GM18517 (cell line): ENCODE data around the gene NOPCHAP1.
"Not testable (repeated sequence)": the region's sequence is repeated elsewhere in the genome, so short reads cannot be mapped to it uniquely, and the experiment has no call there.

Experiments
- ATAC-seq: cut with Tn5 transposase; IDR thresholded peaks from one replicate; pipeline ENCODE4 v1.9.1; 2021; ENCODE audit warnings: mild to moderate bottlenecking, moderate library complexity; ENCODE audit not compliant: unreplicated experiment

NOPCHAP1 gene, protein sequence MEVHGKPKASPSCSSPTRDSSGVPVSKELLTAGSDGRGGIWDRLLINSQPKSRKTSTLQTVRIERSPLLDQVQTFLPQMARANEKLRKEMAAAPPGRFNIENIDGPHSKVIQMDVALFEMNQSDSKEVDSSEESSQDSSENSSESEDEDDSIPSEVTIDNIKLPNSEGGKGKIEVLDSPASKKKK

DNA sequence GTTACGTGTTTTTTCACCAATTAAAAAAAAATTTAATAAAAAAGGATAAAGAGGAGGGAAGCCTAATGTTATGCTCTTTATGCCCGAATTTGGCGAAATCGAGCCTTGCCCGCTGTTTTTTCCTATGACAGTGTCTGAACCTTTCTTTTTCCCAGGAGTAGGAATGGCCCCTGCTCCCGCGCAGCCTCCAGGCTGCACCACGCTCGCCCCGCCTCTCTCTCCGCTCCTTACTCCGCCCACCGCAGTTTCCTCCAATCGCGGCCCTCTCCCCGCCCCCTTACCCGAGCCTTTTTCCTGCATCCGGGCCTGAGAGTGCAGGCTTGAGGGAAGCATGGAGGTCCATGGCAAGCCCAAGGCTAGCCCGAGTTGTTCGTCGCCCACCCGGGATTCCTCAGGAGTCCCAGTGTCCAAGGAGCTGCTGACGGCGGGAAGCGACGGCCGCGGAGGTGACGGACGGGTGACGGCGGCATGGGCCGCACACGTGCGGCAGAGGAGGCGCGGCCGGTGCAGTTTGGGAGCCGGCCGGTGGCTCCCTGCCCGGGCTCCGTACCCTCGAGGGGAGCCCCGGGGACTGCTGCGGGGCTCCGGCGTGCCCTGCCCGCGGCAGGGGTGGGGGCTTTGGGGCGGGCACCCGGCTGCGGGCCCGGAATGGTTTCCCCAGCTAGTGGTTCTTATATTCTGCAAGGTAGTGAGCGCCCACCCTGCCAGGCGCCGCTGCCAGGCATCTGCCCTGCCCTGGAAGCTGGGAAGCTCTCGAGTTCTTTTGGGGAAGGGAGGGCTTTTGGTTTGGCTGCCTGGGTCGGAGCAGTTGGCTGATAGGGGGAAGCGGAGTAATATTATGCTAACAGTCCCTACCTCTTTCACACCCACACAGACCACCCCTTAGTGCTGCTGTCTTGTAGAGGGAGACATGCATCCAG is at the start of gene NOPCHAP1:
Gene NOPCHAP1, plus strand, starts transcription at position 295 of the 920 bp plus-strand sequence. Its CDS starts 37 bp downstream, at position 332.
- peak; percentile 90 for ATAC-seq

DNA sequence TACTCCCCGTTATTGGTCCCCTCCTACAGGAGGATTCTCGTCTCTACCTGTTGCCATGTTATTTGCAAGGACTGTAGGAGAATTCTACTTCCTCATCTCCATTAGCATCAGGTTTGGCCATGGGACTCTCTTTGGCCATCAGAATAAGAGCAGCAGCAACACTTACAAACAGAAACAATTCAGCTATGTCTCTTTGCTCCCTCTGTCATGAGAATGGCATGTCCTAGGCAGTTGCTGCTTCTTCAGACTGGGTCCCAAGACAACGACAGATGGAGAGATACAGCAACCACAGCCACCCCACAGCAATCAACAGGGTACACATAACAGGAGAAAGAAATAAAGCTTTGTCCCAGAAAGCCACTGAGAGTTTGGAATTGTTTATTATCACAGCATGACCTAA is 47.7 kb upstream of the NOPCHAP1 start:
- ATAC-seq, result no peak

DNA sequence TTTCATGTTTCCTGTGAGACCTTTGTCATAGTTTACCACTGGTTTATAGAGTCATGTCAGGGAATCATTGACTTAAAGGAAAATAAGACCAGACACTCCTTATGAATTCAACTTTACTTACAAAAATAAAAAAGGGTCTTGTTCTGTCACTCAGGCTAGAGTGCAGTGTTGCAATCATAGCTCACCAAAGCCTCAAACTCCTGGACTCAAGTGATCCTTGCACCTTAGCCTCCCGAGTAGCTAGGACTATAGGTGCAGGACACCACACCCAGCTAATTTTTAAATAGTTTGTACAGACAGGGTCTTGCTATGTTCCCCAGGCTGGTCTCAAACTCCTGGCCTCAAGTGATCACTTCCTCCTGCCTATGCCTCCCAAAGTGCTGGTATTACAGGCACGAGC is 47.0 kb upstream of the NOPCHAP1 start:
- ATAC-seq, result no peak

DNA sequence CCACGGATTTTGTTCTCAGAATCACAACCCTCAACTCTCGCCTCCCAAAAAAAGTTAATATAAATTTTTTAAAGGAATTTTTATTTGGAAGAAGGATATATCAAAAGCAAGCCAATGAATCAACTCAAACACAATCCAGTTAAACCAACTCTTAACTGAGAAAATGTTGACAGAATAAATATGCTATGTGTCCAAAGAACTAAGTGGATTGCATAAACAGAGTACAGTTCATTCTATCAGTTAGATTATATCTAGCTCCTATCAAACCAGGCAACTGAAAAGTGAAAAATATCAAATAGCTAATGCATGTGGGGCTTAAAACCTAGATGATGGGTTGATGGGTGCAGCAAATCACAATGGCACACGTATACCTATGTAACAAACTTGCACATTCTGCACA is 44.7 kb upstream of the NOPCHAP1 start:
- no peak for ATAC-seq

GRCh38 chr12:104942075-104942474 is 44.0 kb upstream of the NOPCHAP1 start:
- no peak for ATAC-seq

DNA sequence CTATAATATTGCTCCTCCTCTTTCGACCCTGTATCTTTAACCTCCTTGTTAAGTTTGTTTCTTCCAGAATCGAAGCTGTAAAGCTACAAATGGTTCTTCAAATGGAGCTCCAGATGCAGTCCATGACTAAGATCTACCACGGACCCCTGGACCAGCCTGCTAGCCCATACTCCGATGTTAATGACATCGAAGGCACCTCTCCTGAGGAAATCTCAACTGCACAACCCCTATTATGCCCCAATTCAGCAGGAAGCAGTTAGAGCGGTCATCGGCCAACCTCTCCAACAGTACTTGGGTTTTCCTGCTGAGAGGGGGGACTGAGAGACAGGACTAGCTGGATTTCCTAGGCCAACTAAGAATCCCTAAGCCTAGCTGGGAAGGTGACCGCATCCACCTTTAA is 42.7 kb upstream of the NOPCHAP1 start:
- ATAC-seq, result not testable (repeated sequence)

DNA sequence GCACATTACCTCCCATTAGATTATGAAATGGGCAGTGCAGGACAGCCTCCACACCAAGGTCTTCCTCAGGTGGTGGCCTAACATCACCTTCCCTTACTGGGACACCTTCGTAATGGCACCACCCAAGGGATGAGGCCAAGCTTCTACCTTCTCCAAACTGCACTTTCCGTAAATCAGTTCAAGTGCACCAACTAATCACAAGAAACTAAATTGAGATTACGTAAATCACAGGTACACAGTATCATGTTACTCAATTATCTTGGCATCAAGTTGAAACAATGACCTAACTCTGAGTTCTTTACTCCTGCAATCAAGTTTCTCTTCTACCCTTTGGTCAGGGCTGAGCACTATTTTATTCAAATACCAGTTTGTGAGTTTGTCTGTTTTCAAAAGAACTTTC is 41.9 kb upstream of the NOPCHAP1 start:
- no peak for ATAC-seq

- not testable (repeated sequence) for ATAC-seq
These were observed 37.4 kb upstream of the NOPCHAP1 start for GRCh38 chr12:104948716-104949115.

DNA sequence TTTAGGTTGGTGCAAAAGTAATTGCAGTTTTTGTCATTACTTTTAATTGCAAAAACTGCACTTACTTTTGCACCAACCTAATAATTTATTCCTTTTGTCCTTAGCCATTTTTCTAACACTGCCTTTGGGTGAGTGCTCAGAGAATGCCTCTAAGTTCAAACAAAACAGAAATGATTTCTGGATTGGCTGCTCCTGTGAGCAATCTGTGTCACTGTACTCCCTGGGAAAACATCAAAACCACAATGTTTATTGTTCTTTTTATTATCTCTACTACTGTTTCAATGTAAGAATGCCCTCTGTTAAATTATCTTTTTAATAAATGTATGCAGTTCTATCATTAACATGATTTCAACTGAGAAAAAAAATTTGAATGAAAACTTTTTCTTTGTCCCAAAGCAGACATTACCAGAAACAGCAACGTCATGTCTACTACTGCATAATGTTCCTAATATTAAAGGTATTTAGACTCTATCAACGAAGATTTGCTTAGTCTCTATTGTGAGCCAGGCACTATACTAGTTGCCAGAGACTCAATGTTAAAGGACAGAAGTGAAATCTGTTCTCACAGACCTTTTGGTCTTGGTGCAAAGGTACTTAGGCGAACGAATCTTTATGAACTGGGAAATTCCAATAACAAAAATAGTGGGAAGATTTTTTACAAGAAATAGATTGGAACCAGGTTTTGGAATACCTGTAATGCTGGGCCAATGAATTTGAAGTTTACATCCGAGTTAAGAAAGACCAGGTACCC is 34.2 kb upstream of the NOPCHAP1 start:
- no peak for ATAC-seq

DNA sequence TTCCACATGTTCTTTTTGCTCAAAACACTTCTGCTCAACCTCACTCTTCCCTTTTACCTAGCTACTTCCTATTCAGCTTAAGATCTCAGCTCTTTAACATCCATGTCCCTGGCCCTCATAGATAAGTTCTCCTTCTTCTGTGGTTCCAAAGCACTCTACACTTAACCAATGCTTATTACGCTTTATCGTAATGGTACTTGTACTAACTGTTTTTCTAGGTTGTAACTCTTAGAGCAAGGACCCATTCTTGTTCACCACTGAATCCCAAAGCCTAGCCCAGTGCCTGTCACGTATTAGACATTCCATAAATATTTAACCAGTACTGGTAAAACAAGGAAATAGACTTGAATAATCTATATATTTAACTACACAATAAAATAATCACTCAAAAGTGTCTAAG is 33.3 kb upstream of the NOPCHAP1 start:
- ATAC-seq, result no peak

- ATAC-seq, result no peak
These were observed 32.8 kb upstream of the NOPCHAP1 start for GRCh38 chr12:104953323-104953722.

GRCh38 chr12:104955703-104956102 is 30.4 kb upstream of the NOPCHAP1 start:
- no peak for ATAC-seq

GRCh38 chr12:104956870-104957718 is 29.0 kb upstream of the NOPCHAP1 start:
- ATAC-seq, result no peak

DNA sequence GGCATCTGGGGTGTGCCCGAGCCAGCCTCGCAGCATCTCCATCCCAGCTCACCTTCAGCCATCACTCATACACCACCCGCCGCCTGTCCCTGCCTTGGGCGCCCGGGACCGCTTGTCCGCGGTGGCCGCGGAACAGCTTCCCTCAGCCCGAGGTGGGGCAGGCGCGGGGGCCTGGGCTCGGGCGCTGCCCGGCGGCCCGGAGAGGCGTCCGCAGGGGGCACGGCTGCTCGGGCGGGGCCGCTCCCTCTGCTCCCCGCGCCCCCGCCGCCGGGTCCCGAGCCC is 28.5 kb upstream of the NOPCHAP1 start:
- ATAC-seq, result peak; percentile 26

DNA sequence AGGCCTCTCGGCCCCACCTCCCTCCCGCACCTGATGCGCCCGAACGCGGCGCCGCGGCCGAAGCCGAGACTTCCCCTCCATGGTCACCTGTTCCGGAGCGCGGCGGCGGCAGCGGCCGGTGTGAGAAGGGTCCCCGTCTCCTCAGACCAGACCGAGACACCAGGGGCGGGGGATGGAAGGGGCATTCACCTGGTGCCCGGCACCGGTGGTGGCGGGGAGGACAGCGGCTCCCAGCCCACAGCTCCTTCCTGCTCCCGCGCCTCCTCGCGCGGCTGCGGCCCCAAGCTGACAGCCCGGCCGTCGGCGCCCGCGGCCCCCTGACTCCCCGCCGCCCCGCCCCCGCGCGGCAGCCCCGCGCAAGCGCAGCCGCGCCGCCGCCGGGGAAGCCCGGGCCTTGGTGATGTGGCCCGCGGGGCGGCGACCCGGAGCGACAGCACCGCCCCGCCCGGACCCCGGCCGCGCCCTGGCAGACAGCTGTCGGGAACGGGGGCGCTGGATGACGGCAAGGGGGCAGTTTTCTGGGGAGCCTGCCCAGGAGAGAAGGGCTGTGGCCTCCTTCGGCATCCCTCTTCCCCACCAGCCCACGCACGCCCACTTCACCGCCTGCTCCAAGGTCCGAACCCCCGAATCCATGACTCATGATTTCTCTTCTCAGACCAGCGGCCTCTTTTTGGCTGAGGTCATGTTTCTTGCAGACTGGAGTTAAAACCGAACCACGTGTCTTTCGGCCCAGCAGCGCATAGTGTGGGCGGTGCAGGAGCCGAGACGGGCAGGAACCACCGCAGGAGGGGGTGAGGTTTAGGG is 27.9 kb upstream of the NOPCHAP1 start, which contains the start of gene SLC41A2:
Gene SLC41A2, minus strand, starts transcription at position 290 of the 804 bp plus-strand sequence. CDS start 29,763 bp downstream, outside the sequence.
- ATAC-seq, result peak; percentile 67

GRCh38 chr12:104958805-104959334 is 27.2 kb upstream of the NOPCHAP1 start:
- no peak for ATAC-seq

GRCh38 chr12:104959335-104959841 is 26.7 kb upstream of the NOPCHAP1 start:
- ATAC-seq, result no peak

GRCh38 chr12:104960464-104960863 is 25.7 kb upstream of the NOPCHAP1 start:
- ATAC-seq, result no peak

DNA sequence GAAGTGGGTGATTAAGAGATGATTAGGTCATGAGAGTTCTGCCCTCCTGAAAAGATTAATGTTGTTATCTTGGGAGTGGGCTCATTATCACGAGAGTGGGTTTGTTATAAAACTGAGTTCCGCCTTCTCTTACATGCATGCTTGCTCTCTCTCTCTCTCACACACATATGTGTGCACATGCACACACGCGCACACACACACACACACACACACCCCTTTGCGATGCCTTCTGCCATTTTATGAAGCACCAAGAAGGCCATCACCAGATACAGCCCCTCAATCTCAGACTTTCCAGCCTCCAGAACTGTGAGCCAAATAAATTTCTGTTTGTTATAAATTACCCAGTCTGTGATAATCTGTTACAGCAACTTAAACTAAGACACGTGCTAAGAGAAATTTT is 22.4 kb upstream of the NOPCHAP1 start:
- ATAC-seq, result no peak
